HCT116 (cell line): ENCODE data around the gene SART3. TPM values are rescaled to one million over a fixed set of nuclear protein-coding genes. Genes with fewer than 3 reads are reported as not detected.

Experiments used
- ATAC-seq: fragments of 200-7000 bp; cut with Tn5 transposase; 2 replicates; pipeline ENCODE4 v1.9.1; 2020; ENCODE audit warnings: mild to moderate bottlenecking, moderate library complexity
- BruUV-seq: library from RNA; stranded (reverse); fragments of 400-500 nt; replicated peaks from 2 replicates; lab custom pipeline; 2021; lab: Mats Ljungman, UMichigan
- CTCF ChIA-PET: fragments of 300-600 bp; sonication (Branson Sonifier 250); formaldehyde crosslinking; loops from one replicate; lab custom pipeline; 2021; ENCODE audit warnings: antibody characterized with exemption; lab: Charles Lee
- POLR2A ChIA-PET: fragments of 300-600, 350-600 bp; sonication (Branson Sonifier 250); formaldehyde crosslinking; loops from one replicate; lab custom pipeline; 2021; ENCODE audit warnings: antibody characterized with exemption; lab: Charles Lee
- RAD21 ChIA-PET, 2 experiments: fragments of 300-600 bp; sonication (Branson Sonifier 250); formaldehyde crosslinking; loops; one replicate each; lab custom pipeline; 2023; ENCODE audit warnings: low total read pairs in 2 of 2; ENCODE audit not compliant: uncharacterized antibody in 2 of 2, unreplicated experiment in 2 of 2, low non-redundant PET in 1 of 2; lab: Charles Lee
- DNase-seq: peaks from one replicate; pipeline ENCODE4 v3.0.0-alpha.2; 2010; ENCODE audit warnings: low read depth, low spot score
- H2AFZ ChIP-seq: fragments of 200-600 bp; shearing (Covaris generic), sonication (generic); 2 replicates; pipeline ENCODE4 v1.6.1; 2017; ENCODE audit warnings: low read depth, mixed run types, mixed read lengths, antibody characterized with exemption, low read length; ENCODE audit not compliant: poor library complexity, severe bottlenecking
- H3K27ac ChIP-seq: 2 replicates; pipeline ENCODE4 v1.5.1; 2012; ENCODE audit warnings: low read depth, low read length
- H3K27me3 ChIP-seq: fragments of 200-600 bp; sonication (generic); 2 replicates; pipeline ENCODE4 v1.6.1; 2016; ENCODE audit warnings: mixed run types, low read length, mixed read lengths; ENCODE audit not compliant: insufficient read depth
- H3K36me3 ChIP-seq, 2 experiments: fragments of 200-500 bp in 1 of 2; fragments of 200-600 bp in 1 of 2; sonication (Bioruptor generic) in 1 of 2; sonication (generic) in 1 of 2; 2 replicates each; pipeline versions ENCODE4 v1.5.1 to v1.6.1; 2014 to 2016; ENCODE audit warnings: low read length in 2 of 2, inconsistent platforms in 1 of 2, mixed read lengths in 1 of 2, mixed run types in 1 of 2; ENCODE audit not compliant: insufficient read depth in 2 of 2, control insufficient read depth in 1 of 2
- H3K4me1 ChIP-seq, 2 experiments: fragments of 200-600 bp in 1 of 2; sonication (generic) in 1 of 2; 2 replicates each; pipeline versions ENCODE4 v1.5.1 to v1.6.1; 2012 to 2017; ENCODE audit warnings: low read length in 2 of 2, inconsistent platforms in 1 of 2, mild to moderate bottlenecking in 1 of 2, mixed read lengths in 1 of 2, mixed run types in 1 of 2, moderate library complexity in 1 of 2; ENCODE audit not compliant: insufficient read depth in 2 of 2, control insufficient read depth in 1 of 2
- H3K4me2 ChIP-seq: fragments of 200-600 bp; sonication (generic); 2 replicates; pipeline ENCODE4 v1.6.1; 2017; ENCODE audit warnings: mixed run types, low read length, mixed read lengths
- H3K4me3 ChIP-seq, 2 experiments: fragments of 200-600 bp in 1 of 2; sonication (generic) in 1 of 2; replicated peaks in 1 of 2; 2 replicates each; pipeline ENCODE4 v1.5.1; 2011 to 2016; ENCODE audit warnings: low read length in 2 of 2, control low read depth in 1 of 2, low read depth in 1 of 2, mild to moderate bottlenecking in 1 of 2, mixed read lengths in 1 of 2, mixed run types in 1 of 2
- H3K79me2 ChIP-seq: fragments of 200-600 bp; sonication (generic); 2 replicates; pipeline ENCODE4 v1.6.1; 2017; ENCODE audit warnings: mild to moderate bottlenecking, mixed run types, low read length, moderate library complexity, mixed read lengths; ENCODE audit not compliant: insufficient read depth
- H3K9ac ChIP-seq: fragments of 200-600 bp; sonication (generic); 2 replicates; pipeline ENCODE4 v1.6.1; 2016; ENCODE audit warnings: low read length, mixed read lengths
- H3K9me2 ChIP-seq: fragments of 200-600 bp; sonication (generic), shearing (Covaris generic); 2 replicates; pipeline ENCODE4 v1.6.1; 2017; ENCODE audit warnings: mixed run types, mild to moderate bottlenecking, moderate library complexity; ENCODE audit not compliant: insufficient read depth
- H3K9me3 ChIP-seq, 2 experiments: fragments of 200-500 bp in 1 of 2; fragments of 200-600 bp in 1 of 2; sonication (Bioruptor generic) in 1 of 2; sonication (generic) in 1 of 2; 2 replicates each; pipeline ENCODE4 v1.6.1; 2014 to 2017; ENCODE audit warnings: low read length in 2 of 2, mixed read lengths in 2 of 2, inconsistent platforms in 1 of 2, low read depth in 1 of 2, mild to moderate bottlenecking in 1 of 2, mixed run types in 1 of 2, moderate library complexity in 1 of 2; ENCODE audit not compliant: control insufficient read depth in 1 of 2, insufficient read depth in 1 of 2
- H4K20me1 ChIP-seq: fragments of 200-600 bp; sonication (generic), shearing (Covaris generic); 2 replicates; pipeline ENCODE4 v1.6.1; 2017; ENCODE audit warnings: mixed run types, mild to moderate bottlenecking, moderate library complexity; ENCODE audit not compliant: insufficient read depth
- EZH2phosphoT487 ChIP-seq: fragments of 200-600 bp; IDR thresholded peaks from 2 replicates; pipeline ENCODE4 v1.6.1; 2018; ENCODE audit warnings: antibody characterized with exemption, borderline replicate concordance
- POLR2A ChIP-seq: IDR thresholded peaks from 2 replicates; pipeline ENCODE4 v1.7.0; 2011; ENCODE audit warnings: borderline replicate concordance; ENCODE audit not compliant: insufficient read depth, insufficient read length; ENCODE audit errors: extremely low read depth
- POLR2AphosphoS5 ChIP-seq: IDR thresholded peaks from 2 replicates; pipeline ENCODE4 v1.6.1; 2011; ENCODE audit warnings: mild to moderate bottlenecking, low read depth, low read length, moderate library complexity
- RAD21 ChIP-seq: IDR thresholded peaks from 2 replicates; pipeline ENCODE4 v1.6.1; 2012; ENCODE audit warnings: low read depth, mild to moderate bottlenecking
- YY1 ChIP-seq: IDR thresholded peaks from 2 replicates; pipeline ENCODE4 v1.6.1; 2011; ENCODE audit warnings: low read length, low read depth, moderate library complexity, mild to moderate bottlenecking; ENCODE audit not compliant: insufficient replicate concordance; ENCODE audit errors: extremely low read depth
- intact Hi-C: fragments of 100-400 bp; cut with micrococcal nuclease; formaldehyde crosslinking; loops from 2 replicates; pipeline ENCODE4 v1.10.0; 2022
- total RNA-seq: library from RNA; stranded (reverse); gene quantifications from one replicate; pipeline ENCODE4 v1.2.1, GENCODE V29; 2021; ENCODE audit not compliant: unreplicated experiment
- TF ChIP-seq, protein P1 (sequence below), 3 experiments: fragments of 200-600 bp in 1 of 3; sonication (generic) in 1 of 3; IDR thresholded peaks in 2 of 3; conservative IDR thresholded peaks in 1 of 3; 2 replicates each; pipeline ENCODE4 v1.5.1; 2012 to 2017; ENCODE audit warnings: low read depth in 2 of 3, low read length in 2 of 3, antibody characterized with exemption in 1 of 3, borderline replicate concordance in 1 of 3, control low read depth in 1 of 3, mild to moderate bottlenecking in 1 of 3, mixed read lengths in 1 of 3, mixed run types in 1 of 3, moderate library complexity in 1 of 3; ENCODE audit not compliant: insufficient read depth in 1 of 3
- TF ChIP-seq, protein P2 (sequence below): IDR thresholded peaks from 2 replicates; pipeline ENCODE4 v1.6.1; 2012; ENCODE audit warnings: low read depth

Gene SART3
- total RNA-seq, 1 experiment from 2014 or later, result 76.1 TPM

DNA sequence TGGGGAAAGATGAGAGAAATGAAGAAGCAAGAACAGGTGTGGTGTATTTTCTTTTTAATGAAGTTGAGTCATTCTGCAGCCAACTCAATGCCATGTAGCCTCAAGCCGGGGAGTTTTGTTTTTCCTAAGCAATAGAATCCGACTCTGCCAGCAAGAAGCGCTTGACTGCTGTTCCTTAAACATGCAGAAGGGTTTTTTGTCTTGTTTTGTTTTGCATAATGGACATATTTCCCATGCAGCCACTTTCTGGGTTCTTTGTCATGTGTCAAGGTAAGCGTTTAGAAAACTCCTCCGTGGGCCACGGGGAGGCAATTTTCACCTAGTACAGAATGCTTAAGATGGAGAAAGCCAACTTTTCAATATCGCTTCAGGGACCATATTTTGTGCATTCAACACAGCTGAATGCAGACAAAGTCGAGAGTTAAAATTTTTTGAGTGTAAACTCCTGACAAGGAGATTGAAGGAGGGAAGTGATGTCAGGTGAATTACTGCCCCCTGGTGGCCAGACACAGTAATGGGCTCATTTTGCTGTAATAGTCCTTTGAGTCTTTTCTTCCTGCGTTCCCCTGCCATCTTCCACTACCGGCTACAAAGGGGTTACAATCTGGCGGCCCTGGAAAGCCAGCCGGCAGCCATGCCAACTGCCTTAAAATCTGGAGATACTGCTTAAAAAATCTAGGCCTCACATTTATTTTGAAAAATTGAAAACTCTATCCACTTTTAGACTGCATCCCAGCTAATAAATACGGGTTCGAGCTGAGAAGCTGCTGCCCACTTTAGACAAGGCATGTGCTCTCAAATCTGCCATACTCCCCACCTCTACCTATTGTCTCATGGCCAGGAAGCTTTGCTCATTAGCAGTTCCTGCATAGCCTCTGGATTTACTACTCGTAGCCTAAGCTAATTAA lies 49.1 kb downstream of the SART3 start:
- no peak for TF ChIP-seq EZH2phosphoT487
- TF ChIP-seq, protein P1, sequence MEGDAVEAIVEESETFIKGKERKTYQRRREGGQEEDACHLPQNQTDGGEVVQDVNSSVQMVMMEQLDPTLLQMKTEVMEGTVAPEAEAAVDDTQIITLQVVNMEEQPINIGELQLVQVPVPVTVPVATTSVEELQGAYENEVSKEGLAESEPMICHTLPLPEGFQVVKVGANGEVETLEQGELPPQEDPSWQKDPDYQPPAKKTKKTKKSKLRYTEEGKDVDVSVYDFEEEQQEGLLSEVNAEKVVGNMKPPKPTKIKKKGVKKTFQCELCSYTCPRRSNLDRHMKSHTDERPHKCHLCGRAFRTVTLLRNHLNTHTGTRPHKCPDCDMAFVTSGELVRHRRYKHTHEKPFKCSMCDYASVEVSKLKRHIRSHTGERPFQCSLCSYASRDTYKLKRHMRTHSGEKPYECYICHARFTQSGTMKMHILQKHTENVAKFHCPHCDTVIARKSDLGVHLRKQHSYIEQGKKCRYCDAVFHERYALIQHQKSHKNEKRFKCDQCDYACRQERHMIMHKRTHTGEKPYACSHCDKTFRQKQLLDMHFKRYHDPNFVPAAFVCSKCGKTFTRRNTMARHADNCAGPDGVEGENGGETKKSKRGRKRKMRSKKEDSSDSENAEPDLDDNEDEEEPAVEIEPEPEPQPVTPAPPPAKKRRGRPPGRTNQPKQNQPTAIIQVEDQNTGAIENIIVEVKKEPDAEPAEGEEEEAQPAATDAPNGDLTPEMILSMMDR (IDR thresholded peaks at IDR 0.05 in 2 of 3, conservative IDR thresholded peaks at IDR 0.05 in 1 of 3; ENCODE audit: borderline replicate concordance in 1 of 3, insufficient read depth in 1 of 3, low read depth in 2 of 3, low read length in 2 of 3), result peak; percentile 63 to 92 (median 81)
- no peak for TF ChIP-seq POLR2AphosphoS5
- TF ChIP-seq, protein P2, sequence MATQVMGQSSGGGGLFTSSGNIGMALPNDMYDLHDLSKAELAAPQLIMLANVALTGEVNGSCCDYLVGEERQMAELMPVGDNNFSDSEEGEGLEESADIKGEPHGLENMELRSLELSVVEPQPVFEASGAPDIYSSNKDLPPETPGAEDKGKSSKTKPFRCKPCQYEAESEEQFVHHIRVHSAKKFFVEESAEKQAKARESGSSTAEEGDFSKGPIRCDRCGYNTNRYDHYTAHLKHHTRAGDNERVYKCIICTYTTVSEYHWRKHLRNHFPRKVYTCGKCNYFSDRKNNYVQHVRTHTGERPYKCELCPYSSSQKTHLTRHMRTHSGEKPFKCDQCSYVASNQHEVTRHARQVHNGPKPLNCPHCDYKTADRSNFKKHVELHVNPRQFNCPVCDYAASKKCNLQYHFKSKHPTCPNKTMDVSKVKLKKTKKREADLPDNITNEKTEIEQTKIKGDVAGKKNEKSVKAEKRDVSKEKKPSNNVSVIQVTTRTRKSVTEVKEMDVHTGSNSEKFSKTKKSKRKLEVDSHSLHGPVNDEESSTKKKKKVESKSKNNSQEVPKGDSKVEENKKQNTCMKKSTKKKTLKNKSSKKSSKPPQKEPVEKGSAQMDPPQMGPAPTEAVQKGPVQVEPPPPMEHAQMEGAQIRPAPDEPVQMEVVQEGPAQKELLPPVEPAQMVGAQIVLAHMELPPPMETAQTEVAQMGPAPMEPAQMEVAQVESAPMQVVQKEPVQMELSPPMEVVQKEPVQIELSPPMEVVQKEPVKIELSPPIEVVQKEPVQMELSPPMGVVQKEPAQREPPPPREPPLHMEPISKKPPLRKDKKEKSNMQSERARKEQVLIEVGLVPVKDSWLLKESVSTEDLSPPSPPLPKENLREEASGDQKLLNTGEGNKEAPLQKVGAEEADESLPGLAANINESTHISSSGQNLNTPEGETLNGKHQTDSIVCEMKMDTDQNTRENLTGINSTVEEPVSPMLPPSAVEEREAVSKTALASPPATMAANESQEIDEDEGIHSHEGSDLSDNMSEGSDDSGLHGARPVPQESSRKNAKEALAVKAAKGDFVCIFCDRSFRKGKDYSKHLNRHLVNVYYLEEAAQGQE, result no peak
- TF ChIP-seq RAD21, result peak; percentile 72
- no peak for TF ChIP-seq YY1
- no peak for TF ChIP-seq POLR2A
- Histone ChIP-seq H3K79me2 (no peaks in the 10 kb centered on the region), H3K4me1 (peaks cover 3 to 19% of the 10 kb centered on the region in 2 experiments; a peak in 2 of 4 replicates), H2AFZ (peak overlapping the region; percentile 76), H3K4me3 (no peak overlapping the region), H3K4me2 (peak overlapping the region; percentile 25; the same call in 1 of the 2 replicates), H4K20me1 (no peaks in the 10 kb centered on the region), H3K9me2 (no peaks in the 10 kb centered on the region), H3K9ac (no peak overlapping the region), H3K27me3 (no peaks in the 10 kb centered on the region), H3K9me3 (no peaks in the 10 kb centered on the region), H3K27ac (no peak overlapping the region), H3K36me3 (no peaks in the 10 kb centered on the region)
- intact Hi-C loops, result loop anchor here (1.0 to 5.0 kb wide), 3 partner anchors 449 to 595 kb away; no protein-coding TSS in a partner anchor
- ChIA-PET POLR2A (no interaction called here), CTCF (interaction anchor here (0.7 to 2.1 kb wide), 10 partner anchors 15 to 593 kb away, joined by 3 to 13 read pairs (median 3); no protein-coding TSS in a partner anchor), RAD21 (interaction anchor here in 1 of 2 experiments (0.6 kb wide), 1 partner anchor 258 kb away, joined by 3 read pairs; no protein-coding TSS in a partner anchor)
- BruUV-seq, result no TSS peak
- DNase-seq, result peak; percentile 50
- ATAC-seq, result no peak
